ENCODE results near the gene JKAMP.

DNA sequence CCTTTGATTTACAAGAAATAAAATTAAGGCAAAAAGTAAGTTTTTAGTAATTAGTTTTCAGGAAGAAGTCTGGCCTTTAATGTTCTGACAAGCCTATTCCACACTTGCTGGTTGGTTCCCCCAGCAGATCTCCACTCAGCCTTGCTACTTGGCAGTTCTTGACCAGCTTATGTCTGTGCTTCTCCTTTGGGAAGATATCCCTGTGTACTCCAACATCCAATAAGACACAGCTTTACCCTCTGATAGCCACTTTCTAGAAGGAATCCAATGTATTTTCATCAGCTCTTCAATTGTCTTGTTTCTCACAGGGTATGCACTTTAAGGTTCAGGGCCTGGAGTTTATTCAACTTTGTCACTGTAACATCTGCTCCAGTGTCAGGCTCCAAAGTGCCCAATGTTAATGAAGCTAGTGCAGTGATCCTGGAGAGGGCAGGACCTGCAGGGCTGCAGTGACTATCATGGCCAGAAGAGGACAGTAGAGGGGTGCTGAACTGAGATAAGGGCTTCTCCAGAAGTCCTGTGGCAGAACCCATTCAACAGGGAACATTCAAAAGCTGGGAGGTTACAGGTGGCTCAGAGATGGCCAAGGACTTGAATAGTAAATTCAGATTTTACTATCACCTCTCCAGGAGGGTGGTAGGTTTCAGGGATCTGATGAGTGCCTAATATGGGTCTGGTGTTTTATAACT, 22.9 kb downstream of the JKAMP start:
- TF ChIP-seq YY1 (IDR thresholded peaks at IDR 0.05; ENCODE audit: low read depth, low read length) (no peak), RAD21 (IDR thresholded peaks at IDR 0.05 in 1 of 2, conservative IDR thresholded peaks at IDR 0.05 in 1 of 2; ENCODE audit: low read depth in 2 of 2, low read length in 2 of 2) (peak; percentile 88 to 93), CEBPB (IDR thresholded peaks at IDR 0.05; ENCODE audit: low read depth, low read length) (no peak), CHD2 (IDR thresholded peaks at IDR 0.05; ENCODE audit: low read length) (no peak), ZNF274 (IDR thresholded peaks at IDR 0.05; ENCODE audit: borderline replicate concordance, extremely low read depth, low read length) (no peak)
- TF ChIP-seq, protein P1, sequence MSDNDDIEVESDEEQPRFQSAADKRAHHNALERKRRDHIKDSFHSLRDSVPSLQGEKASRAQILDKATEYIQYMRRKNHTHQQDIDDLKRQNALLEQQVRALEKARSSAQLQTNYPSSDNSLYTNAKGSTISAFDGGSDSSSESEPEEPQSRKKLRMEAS (IDR thresholded peaks at IDR 0.05): no peak
- TF ChIP-seq, protein P2, sequence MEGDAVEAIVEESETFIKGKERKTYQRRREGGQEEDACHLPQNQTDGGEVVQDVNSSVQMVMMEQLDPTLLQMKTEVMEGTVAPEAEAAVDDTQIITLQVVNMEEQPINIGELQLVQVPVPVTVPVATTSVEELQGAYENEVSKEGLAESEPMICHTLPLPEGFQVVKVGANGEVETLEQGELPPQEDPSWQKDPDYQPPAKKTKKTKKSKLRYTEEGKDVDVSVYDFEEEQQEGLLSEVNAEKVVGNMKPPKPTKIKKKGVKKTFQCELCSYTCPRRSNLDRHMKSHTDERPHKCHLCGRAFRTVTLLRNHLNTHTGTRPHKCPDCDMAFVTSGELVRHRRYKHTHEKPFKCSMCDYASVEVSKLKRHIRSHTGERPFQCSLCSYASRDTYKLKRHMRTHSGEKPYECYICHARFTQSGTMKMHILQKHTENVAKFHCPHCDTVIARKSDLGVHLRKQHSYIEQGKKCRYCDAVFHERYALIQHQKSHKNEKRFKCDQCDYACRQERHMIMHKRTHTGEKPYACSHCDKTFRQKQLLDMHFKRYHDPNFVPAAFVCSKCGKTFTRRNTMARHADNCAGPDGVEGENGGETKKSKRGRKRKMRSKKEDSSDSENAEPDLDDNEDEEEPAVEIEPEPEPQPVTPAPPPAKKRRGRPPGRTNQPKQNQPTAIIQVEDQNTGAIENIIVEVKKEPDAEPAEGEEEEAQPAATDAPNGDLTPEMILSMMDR (IDR thresholded peaks at IDR 0.05; ENCODE audit: control extremely low read depth in 1 of 3, insufficient read depth in 1 of 3, low read depth in 1 of 3, low read length in 3 of 3): peak; percentile 88 to 99 (median 96)

All from H1 (cell line).